GM19468 (cell line): ENCODE measurements around the gene EHD2.

Experiments used
- ATAC-seq: cut with Tn5 transposase; IDR thresholded peaks from one replicate; pipeline ENCODE4 v1.9.1; 2021; ENCODE audit warnings: mild to moderate bottlenecking, moderate library complexity, moderate number of reproducible peaks; ENCODE audit not compliant: unreplicated experiment; ENCODE audit errors: extremely low read depth

The EHD2 gene

DNA sequence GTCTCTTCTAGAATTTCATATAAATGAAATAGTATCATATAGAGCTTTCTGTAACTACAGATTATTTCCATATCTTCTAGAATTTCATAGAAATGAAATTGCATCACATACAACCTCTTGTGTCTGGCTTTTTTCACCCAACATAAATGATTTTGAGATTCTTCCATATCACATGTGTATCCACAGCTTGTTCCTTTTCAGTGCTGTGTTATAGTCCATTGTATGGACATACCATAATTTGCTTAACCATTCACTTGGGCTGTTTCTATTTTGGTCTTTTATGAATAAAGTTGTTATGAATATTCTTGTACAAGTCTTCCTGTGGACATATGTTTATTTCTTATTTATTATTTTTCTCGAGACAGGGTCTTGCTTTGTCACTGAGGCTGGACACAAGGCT is 79.4 kb downstream of the EHD2 start:
- ATAC-seq = no peak
